HL-60/S4 treated with phorbol 12-myristate 13-acetate at 8.2 ng/mL for 4 days and 3 days (cell line): ENCODE measurements around the gene PLD1.
"Not testable (repeated sequence)": the region's sequence is repeated elsewhere in the genome, so short reads cannot be mapped to it uniquely, and the experiment has no call there.

ENCODE experiments used
- in situ Hi-C: fragments of 300-500 bp; cut with MboI; formaldehyde crosslinking; loops from 2 replicates; pipeline ENCODE4 v1.15.0; 2022; ENCODE audit warnings: low sequenced_read_pairs

PLD1 gene

GRCh38 chr3:171746320-171747222 is 63.7 kb downstream of the PLD1 start:
- in situ Hi-C loops, result not testable (repeated sequence)

GRCh38 chr3:171745577-171746319 is 64.5 kb downstream of the PLD1 start:
- in situ Hi-C loops, result no loop called here

GRCh38 chr3:171744158-171744741 is 66.0 kb downstream of the PLD1 start:
- in situ Hi-C loops, result no loop called here

- in situ Hi-C loops, result no loop called here
Observed at GRCh38 chr3:171743327-171744157, 66.7 kb downstream of the PLD1 start.

- in situ Hi-C loops, result no loop called here
Observed at GRCh38 chr3:171741377-171741776, 68.9 kb downstream of the PLD1 start.

- in situ Hi-C loops, result no loop called here
Observed at GRCh38 chr3:171736556-171736955, 73.7 kb downstream of the PLD1 start.

- in situ Hi-C loops, result no loop called here
Observed at GRCh38 chr3:171733561-171733960, 76.7 kb downstream of the PLD1 start.

- in situ Hi-C loops, result no loop called here
Observed at GRCh38 chr3:171732756-171733155, 77.5 kb downstream of the PLD1 start.

- in situ Hi-C loops, result no loop called here
Observed at GRCh38 chr3:171731691-171732090, 78.6 kb downstream of the PLD1 start.

GRCh38 chr3:171729452-171730334 is 80.6 kb downstream of the PLD1 start:
- in situ Hi-C loops, result no loop called here

- in situ Hi-C loops, result no loop called here
Observed at GRCh38 chr3:171727288-171727687, 83.0 kb downstream of the PLD1 start.

- in situ Hi-C loops, result no loop called here
Observed at GRCh38 chr3:171718493-171719185, 91.6 kb downstream of the PLD1 start.

- in situ Hi-C loops, result no loop called here
Observed at GRCh38 chr3:171715155-171715554, 95.1 kb downstream of the PLD1 start.

- in situ Hi-C loops, result no loop called here
Observed at GRCh38 chr3:171712171-171712938, 97.9 kb downstream of the PLD1 start.

GRCh38 chr3:171711461-171712170 is 98.7 kb downstream of the PLD1 start:
- in situ Hi-C loops, result no loop called here

- in situ Hi-C loops, result no loop called here
Observed at GRCh38 chr3:171710359-171710758, 99.9 kb downstream of the PLD1 start.

- in situ Hi-C loops, result no loop called here
Observed at GRCh38 chr3:171704814-171705213, 105.5 kb downstream of the PLD1 start.

- in situ Hi-C loops, result no loop called here
Observed at GRCh38 chr3:171704002-171704401, 106.3 kb downstream of the PLD1 start.
